H1 (cell line): ENCODE measurements around the gene ATP8B3. TPM values are rescaled to one million over a fixed set of nuclear protein-coding genes. Genes with fewer than 3 reads are reported as not detected.

Source experiments
- CTCF ChIA-PET: fragments of 300-600 bp; sonication (Branson Sonifier 250); formaldehyde crosslinking; loops from one replicate; lab custom pipeline; 2021; ENCODE audit not compliant: partially characterized antibody; lab: Charles Lee
- POLR2A ChIA-PET: fragments of 300-600 bp; sonication (Branson Sonifier 250); formaldehyde crosslinking; loops from one replicate; lab custom pipeline; 2021; ENCODE audit warnings: inconsistent platforms; ENCODE audit not compliant: partially characterized antibody; lab: Charles Lee
- DNase-seq, 2 experiments: peaks; one replicate each; pipeline versions ENCODE4 v3.0.0 to v3.0.0-alpha.2; 2010 to 2022; ENCODE audit warnings: low spot score in 2 of 2, low read depth in 1 of 2, mixed read lengths in 1 of 2
- FAIRE-seq: peaks from 2 replicates; lab custom pipeline; 2011; peaks lifted over from hg19 to GRCh38; lab: Jason Lieb, UNC
- H2AFZ ChIP-seq: 2 replicates; pipeline ENCODE4 v1.8.1; 2012; ENCODE audit warnings: low read length, inconsistent platforms
- H2AK5ac ChIP-seq: 2 replicates; pipeline ENCODE4 v1.6.1; 2013; ENCODE audit warnings: low read depth, low read length
- H2BK120ac ChIP-seq: replicated peaks from 2 replicates; pipeline ENCODE3; 2013; ENCODE audit warnings: low read depth, low read length, inconsistent platforms
- H2BK12ac ChIP-seq: 2 replicates; pipeline ENCODE4 v1.6.1; 2013; ENCODE audit warnings: low read depth, low read length
- H2BK15ac ChIP-seq: 2 replicates; pipeline ENCODE4 v1.6.1; 2013; ENCODE audit warnings: low read length
- H2BK20ac ChIP-seq: 2 replicates; pipeline ENCODE4 v1.6.1; 2013; ENCODE audit warnings: low read length
- H2BK5ac ChIP-seq: 2 replicates; pipeline ENCODE4 v1.6.1; 2013; ENCODE audit warnings: low read depth, low read length
- H3K14ac ChIP-seq: 2 replicates; pipeline ENCODE4 v1.6.1; 2013; ENCODE audit warnings: inconsistent platforms; ENCODE audit not compliant: insufficient read length
- H3K18ac ChIP-seq: 2 replicates; pipeline ENCODE4 v1.6.1; 2013; ENCODE audit warnings: low read length; ENCODE audit errors: extremely low read depth
- H3K23ac ChIP-seq: 2 replicates; pipeline ENCODE4 v1.6.1; 2013; ENCODE audit warnings: inconsistent platforms; ENCODE audit not compliant: insufficient read length
- H3K23me2 ChIP-seq: 2 replicates; pipeline ENCODE4 v1.6.1; 2013; ENCODE audit warnings: low read depth, low read length
- H3K27ac ChIP-seq: 2 replicates; pipeline ENCODE4 v1.6.1; 2011; ENCODE audit warnings: low read depth, low read length, inconsistent platforms
- H3K27me3 ChIP-seq, 4 experiments: replicated peaks in 1 of 4; 1 replicate in 1 of 4; 2 replicates in 3 of 4; pipeline versions ENCODE4 v1.6.1 to v1.8.1; 2011 to 2013; ENCODE audit warnings: low read length in 3 of 4, mild to moderate bottlenecking in 3 of 4, inconsistent platforms in 2 of 4, mixed read lengths in 2 of 4, moderate library complexity in 1 of 4; ENCODE audit not compliant: control insufficient read depth in 3 of 4, insufficient read depth in 3 of 4; ENCODE audit errors: extremely low read depth in 1 of 4
- H3K36me3 ChIP-seq, 4 experiments: 2 replicates each; pipeline versions ENCODE4 v1.6.1 to v1.8.1; 2011 to 2013; ENCODE audit warnings: mild to moderate bottlenecking in 4 of 4, low read length in 3 of 4, moderate library complexity in 2 of 4, control low read depth in 1 of 4, inconsistent platforms in 1 of 4; ENCODE audit not compliant: insufficient read depth in 4 of 4, control insufficient read depth in 2 of 4
- H3K4ac ChIP-seq: replicated peaks from 2 replicates; pipeline ENCODE3; 2013; ENCODE audit warnings: low read length, low read depth, mixed read lengths, inconsistent platforms; ENCODE audit not compliant: insufficient read length
- H3K4me1 ChIP-seq, 4 experiments: replicated peaks in 1 of 4; 1 replicate in 1 of 4; 2 replicates in 3 of 4; pipeline versions ENCODE4 v1.6.1 to v1.8.1; 2011 to 2013; ENCODE audit warnings: low read length in 3 of 4, inconsistent platforms in 2 of 4, mixed read lengths in 1 of 4; ENCODE audit not compliant: insufficient read depth in 4 of 4, control insufficient read depth in 3 of 4
- H3K4me2 ChIP-seq, 2 experiments: 2 replicates each; pipeline versions ENCODE4 v1.6.1 to v1.8.1; 2011 to 2013; ENCODE audit warnings: low read depth in 2 of 2, low read length in 2 of 2, control low read depth in 1 of 2, inconsistent platforms in 1 of 2, mild to moderate bottlenecking in 1 of 2; ENCODE audit not compliant: insufficient read depth in 1 of 2
- H3K4me3 ChIP-seq, 4 experiments: fragments of 200-600, 300-600 bp in 1 of 4; sonication (generic), shearing (Covaris generic), sonication (Bioruptor Twin) in 1 of 4; 2 replicates each; pipeline versions ENCODE4 v1.5.1 to v1.8.1; 2011 to 2016; ENCODE audit warnings: low read length in 4 of 4, low read depth in 3 of 4, control low read depth in 2 of 4, inconsistent platforms in 2 of 4, mild to moderate bottlenecking in 2 of 4, mixed read lengths in 1 of 4, moderate library complexity in 1 of 4; ENCODE audit not compliant: insufficient read depth in 2 of 4; ENCODE audit errors: extremely low read depth in 1 of 4
- H3K56ac ChIP-seq: replicated peaks from 2 replicates; pipeline ENCODE3; 2013; ENCODE audit warnings: low read depth, mild to moderate bottlenecking, mixed read lengths, low read length, inconsistent platforms; ENCODE audit not compliant: insufficient read length
- H3K79me1 ChIP-seq: 2 replicates; pipeline ENCODE4 v1.6.1; 2013; ENCODE audit warnings: low read depth, low read length, control low read depth
- H3K79me2 ChIP-seq, 2 experiments: 2 replicates each; pipeline versions ENCODE4 v1.6.1 to v1.8.1; 2012 to 2013; ENCODE audit warnings: low read length in 2 of 2, mild to moderate bottlenecking in 2 of 2, inconsistent platforms in 1 of 2; ENCODE audit not compliant: insufficient read depth in 2 of 2, control insufficient read depth in 1 of 2
- H3K9ac ChIP-seq, 4 experiments: replicated peaks in 1 of 4; 1 replicate in 1 of 4; 2 replicates in 3 of 4; pipeline versions ENCODE4 v1.6.1 to v1.8.1; 2011 to 2013; ENCODE audit warnings: low read depth in 3 of 4, low read length in 3 of 4, control low read depth in 2 of 4, mild to moderate bottlenecking in 2 of 4, moderate library complexity in 2 of 4, inconsistent platforms in 1 of 4; ENCODE audit errors: extremely low read depth in 1 of 4
- H3K9me3 ChIP-seq, 2 experiments: 2 replicates each; pipeline versions ENCODE4 v1.6.1 to v1.8.1; 2012 to 2013; ENCODE audit warnings: mild to moderate bottlenecking in 2 of 2, moderate library complexity in 2 of 2, control low read depth in 1 of 2, inconsistent platforms in 1 of 2, low read depth in 1 of 2, low read length in 1 of 2, mixed read lengths in 1 of 2; ENCODE audit not compliant: insufficient read depth in 2 of 2
- H4K20me1 ChIP-seq, 2 experiments: replicated peaks in 1 of 2; 2 replicates each; pipeline versions ENCODE3 to v1.8.1; 2011 to 2013; ENCODE audit warnings: inconsistent platforms in 2 of 2, low read length in 2 of 2, mild to moderate bottlenecking in 1 of 2; ENCODE audit not compliant: insufficient read depth in 2 of 2, control insufficient read depth in 1 of 2
- H4K5ac ChIP-seq: 2 replicates; pipeline ENCODE4 v1.6.1; 2013; ENCODE audit warnings: low read length, low read depth, mixed read lengths, inconsistent platforms; ENCODE audit not compliant: insufficient read length
- H4K8ac ChIP-seq: 2 replicates; pipeline ENCODE4 v1.8.0; 2013; ENCODE audit warnings: mild to moderate bottlenecking, moderate library complexity, low read length, inconsistent platforms; ENCODE audit not compliant: insufficient read depth; ENCODE audit errors: extremely low read depth
- H4K91ac ChIP-seq: replicated peaks from 2 replicates; pipeline ENCODE3; 2013; ENCODE audit warnings: low read length, mixed read lengths, inconsistent platforms; ENCODE audit not compliant: insufficient read length
- BCL11A ChIP-seq, 2 experiments: IDR thresholded peaks; one replicate each; pipeline ENCODE4 v1.6.1; 2011; ENCODE audit warnings: low read depth in 2 of 2, low read length in 2 of 2, mild to moderate bottlenecking in 2 of 2
- BRCA1 ChIP-seq: IDR thresholded peaks from 2 replicates; pipeline ENCODE4 v1.6.1; 2012; ENCODE audit warnings: low read depth, low read length, improper control_type of control experiment
- EGR1 ChIP-seq: IDR thresholded peaks from 2 replicates; pipeline ENCODE4 v1.6.1; 2011; ENCODE audit warnings: low read depth, low read length, borderline replicate concordance
- HDAC2 ChIP-seq, 2 experiments: fragments of 300-600 bp in 1 of 2; sonication (generic) in 1 of 2; IDR thresholded peaks; 2 replicates each; pipeline ENCODE4 v1.6.1; 2011 to 2012; ENCODE audit warnings: low read depth in 2 of 2, low read length in 2 of 2, mild to moderate bottlenecking in 2 of 2, moderate library complexity in 2 of 2, borderline replicate concordance in 1 of 2, inconsistent platforms in 1 of 2
- JUND ChIP-seq: IDR thresholded peaks from 2 replicates; pipeline ENCODE4 v1.6.1; 2011; ENCODE audit warnings: mild to moderate bottlenecking, improper control_type of control experiment, low read length
- MAFK ChIP-seq: IDR thresholded peaks from 2 replicates; pipeline ENCODE4 v1.6.1; 2012; ENCODE audit warnings: low read depth, mild to moderate bottlenecking, improper control_type of control experiment, low read length
- POU5F1 ChIP-seq: IDR thresholded peaks from 2 replicates; pipeline ENCODE4 v1.6.1; 2011; ENCODE audit warnings: low read depth, mild to moderate bottlenecking, low read length, moderate library complexity
- SIRT6 ChIP-seq: IDR thresholded peaks from one replicate; pipeline ENCODE4 v1.7.1; 2012; ENCODE audit warnings: low read length, inconsistent platforms
- SIX5 ChIP-seq: IDR thresholded peaks from 2 replicates; pipeline ENCODE4 v1.6.1; 2011; ENCODE audit warnings: mild to moderate bottlenecking, low read depth, low read length
- SP4 ChIP-seq: IDR thresholded peaks from 2 replicates; pipeline ENCODE4 v1.6.1; 2012; ENCODE audit warnings: low read length, inconsistent platforms
- SRF ChIP-seq: IDR thresholded peaks from 2 replicates; pipeline ENCODE4 v1.6.1; 2011; ENCODE audit warnings: mild to moderate bottlenecking, low read depth, low read length, moderate library complexity
- USF2 ChIP-seq: IDR thresholded peaks from 2 replicates; pipeline ENCODE4 v1.6.1; 2011; ENCODE audit warnings: low read length, improper control_type of control experiment
- YY1 ChIP-seq: IDR thresholded peaks from 2 replicates; pipeline ENCODE4 v1.6.1; 2011; ENCODE audit warnings: low read depth, mild to moderate bottlenecking, low read length
- WGBS, 2 experiments: shearing (Covaris generic) in 1 of 2; methylation state at CpG; one replicate each; pipeline versions ENCODE4 v1.1.6 to v1.1.7; 2013 to 2015; ENCODE audit warnings: low lambda C conversion rate in 2 of 2, mixed read lengths in 2 of 2, inconsistent platforms in 1 of 2, low coverage in 1 of 2, missing lambda C conversion rate in 1 of 2; ENCODE audit not compliant: insufficient replicate concordance in 2 of 2, insufficient coverage in 1 of 2, insufficient read length in 1 of 2; ENCODE audit errors: extremely low coverage in 1 of 2, missing lambda C conversion rate in 1 of 2; 5-methylcytosine and 5-hydroxymethylcytosine counted together
- polyA plus RNA-seq, 7 experiments: library from polyadenylated mRNA; depleted of rRNA in 3 of 7; stranded (reverse) in 5 of 7; unstranded in 2 of 7; fragments of >200 nt in 5 of 7; fragments of 200-250 nt in 2 of 7; gene quantifications; 1 replicate in 5 of 7; 2 replicates in 1 of 7; 4 replicates in 1 of 7; pipeline versions ENCODE4 v1.2.1 to v1.2.3, GENCODE V29; 2011 to 2013; ENCODE audit warnings: missing spikeins in 2 of 7, mixed read lengths in 2 of 7
- total RNA-seq: library from RNA; stranded (reverse); fragmentation: NEBNext Ultra II Directional; extraction: Animal tissue kit (Norgen Biotek cat#: 25700); gene quantifications from 2 replicates; pipeline ENCODE4 v1.2.1, GENCODE V29; 2021

The ATP8B3 gene
- total and polyA plus RNA-seq, 2 of the 8 experiments (the other 6 are each of a cell fraction or from before 2014, with no cell fraction given): 4.1 to 9.3 TPM

GRCh38 chr19:1830568-1830967 is 18.5 kb upstream of the ATP8B3 start:
- DNase-seq: no peak
- Histone ChIP-seq H2BK120ac (no peak overlapping the region), H2AFZ (no peak overlapping the region), H3K23ac (no peak overlapping the region), H3K56ac (no peak overlapping the region), H3K23me2 (peaks cover 2% of the 10 kb centered on the region; the same call in 1 of the 2 replicates), H4K8ac (no peak overlapping the region), H3K27me3 (no peaks in the 10 kb centered on the region), H3K79me1 (peaks cover 13% of the 10 kb centered on the region), H2BK5ac (peak overlapping the region; percentile 44; the same call in 1 of the 2 replicates), H2BK12ac (0 out of 2 replicates have a peak overlapping the region, but pooled peaks have one; percentile 27), H3K27ac (no peak overlapping the region), H3K18ac (no peak overlapping the region), H4K91ac (no peak overlapping the region), H3K4me1 (peaks cover 0 to 14% (median 8%) of the 10 kb centered on the region in 4 experiments; a peak in 6 of 7 replicates), H4K20me1 (peaks cover 0 to 14% of the 10 kb centered on the region in 2 experiments), H3K4ac (no peak overlapping the region), H3K36me3 (peaks cover 0 to 9% (median 2%) of the 10 kb centered on the region in 4 experiments; a peak in 1 of 8 replicates), H3K79me2 (peaks cover 0 to 28% of the 10 kb centered on the region in 2 experiments; a peak in 2 of 4 replicates), H2AK5ac (no peak overlapping the region), H2BK15ac (no peak overlapping the region), H3K4me3 (no peak overlapping the region), H3K4me2 (no peak overlapping the region), H3K9me3 (no peaks in the 10 kb centered on the region), H2BK20ac (no peak overlapping the region), H3K14ac (no peak overlapping the region), H3K9ac (no peak overlapping the region), H4K5ac (no peak overlapping the region)
- CTCF ChIA-PET: interaction anchor here (1.2 to 16.5 kb wide), 8 partner anchors 10 to 62 kb away, joined by 4 to 228 read pairs (median 5); no protein-coding TSS in a partner anchor
- POLR2A ChIA-PET: interaction anchor here (1.0 to 2.8 kb wide), 3 partner anchors 11 to 16 kb away, joined by 3 to 8 read pairs (median 5); no protein-coding TSS in a partner anchor
- WGBS, 2 experiments: 91% methylated on average over 15 of the region's 15 CpGs; no CpG with 5 or more reads in 1 of the 2 experiments
- TF ChIP-seq MAFK (no peak), BCL11A (IDR thresholded peaks at IDR 0.05; ENCODE audit: low read depth in 2 of 2, low read length in 2 of 2) (no peak), BRCA1 (no peak), POU5F1 (no peak), SIRT6 (no peak), USF2 (no peak), HDAC2 (IDR thresholded peaks at IDR 0.05; ENCODE audit: borderline replicate concordance in 1 of 2, low read depth in 2 of 2, low read length in 2 of 2) (no peak), SRF (no peak), SP4 (no peak), YY1 (no peak), SIX5 (no peak), JUND (no peak), EGR1 (no peak)
- no peak for FAIRE-seq
